Activated CD8-positive, alpha-beta memory T cell treated with anti-CD3 and anti-CD28 coated beads, Interleukin-2, amount 10 ng/mL, durations not matched to agents 7 days and 5 days (primary cell): ENCODE data around the gene TIAM1. TPM values are rescaled to one million over a fixed set of nuclear protein-coding genes. Genes with fewer than 3 reads are reported as not detected.

ENCODE experiments used
- ATAC-seq: fragments of 150-1000 bp; cut with Tn5 transposase; one replicate; pipeline ENCODE4 v1.10.0; 2021; ENCODE audit warnings: moderate library complexity
- CTCF ChIA-PET: fragments of 350-600 bp; sonication (Branson Sonifier 250); formaldehyde crosslinking; loops from one replicate; lab custom pipeline; 2021; ENCODE audit warnings: antibody characterized with exemption; lab: Charles Lee
- DNase-seq: peaks from one replicate; pipeline ENCODE4 v3.0.0-alpha.2; 2020
- H3K27ac Mint-ChIP-seq: one replicate; pipeline ENCODE4 v1.8.0; 2021; ENCODE audit warnings: mild to moderate bottlenecking, mixed read lengths
- H3K27me3 Mint-ChIP-seq: one replicate; pipeline ENCODE4 v1.8.0; 2021; ENCODE audit warnings: mixed read lengths
- H3K36me3 Mint-ChIP-seq: one replicate; pipeline ENCODE4 v1.8.0; 2021; ENCODE audit warnings: mild to moderate bottlenecking, mixed read lengths
- H3K4me1 Mint-ChIP-seq: one replicate; pipeline ENCODE4 v1.8.0; 2021; ENCODE audit warnings: mixed read lengths
- H3K4me3 Mint-ChIP-seq: one replicate; pipeline ENCODE4 v1.8.0; 2021; ENCODE audit warnings: mild to moderate bottlenecking, moderate library complexity, mixed read lengths
- H3K9me3 Mint-ChIP-seq: one replicate; pipeline ENCODE4 v1.8.0; 2022; ENCODE audit warnings: low read depth, mixed read lengths
- total RNA-seq, 2 experiments: library from RNA; stranded (reverse); gene quantifications; one replicate each; pipeline ENCODE4 v1.2.3, GENCODE V29; 2021

Gene TIAM1
- total RNA-seq, 2 experiments from 2014 or later = 18.8 to 20.5 TPM

DNA sequence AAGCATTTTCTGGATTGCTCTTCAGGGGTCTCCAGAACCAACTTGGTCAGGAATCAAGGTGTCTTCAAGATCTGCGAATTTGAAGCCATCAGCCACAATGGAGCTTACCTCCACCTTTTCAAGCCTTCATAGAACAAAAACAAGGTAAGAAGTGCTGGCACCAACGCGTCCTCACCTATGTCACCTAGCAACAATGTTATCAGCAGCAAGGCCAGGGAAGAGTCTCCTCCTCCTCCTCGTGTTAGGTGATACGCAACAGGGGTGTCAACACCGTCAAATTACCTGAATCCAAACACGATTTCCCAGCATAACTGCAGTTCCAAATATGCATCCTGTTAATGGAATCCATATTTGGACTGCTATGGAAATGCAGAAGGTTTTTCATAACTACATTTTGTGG is 4.1 kb upstream of the TIAM1 start:
- Mint-ChIP-seq H3K27me3 (peaks cover 37% of the 10 kb centered on the region), H3K27ac (no peak overlapping the region), H3K4me3 (no peak overlapping the region), H3K9me3 (peaks cover 2% of the 10 kb centered on the region), H3K4me1 (peaks cover 32% of the 10 kb centered on the region), H3K36me3 (peaks cover 18% of the 10 kb centered on the region)
- ATAC-seq (no peak), DNase-seq (no peak)
- CTCF ChIA-PET = no interaction called here

DNA sequence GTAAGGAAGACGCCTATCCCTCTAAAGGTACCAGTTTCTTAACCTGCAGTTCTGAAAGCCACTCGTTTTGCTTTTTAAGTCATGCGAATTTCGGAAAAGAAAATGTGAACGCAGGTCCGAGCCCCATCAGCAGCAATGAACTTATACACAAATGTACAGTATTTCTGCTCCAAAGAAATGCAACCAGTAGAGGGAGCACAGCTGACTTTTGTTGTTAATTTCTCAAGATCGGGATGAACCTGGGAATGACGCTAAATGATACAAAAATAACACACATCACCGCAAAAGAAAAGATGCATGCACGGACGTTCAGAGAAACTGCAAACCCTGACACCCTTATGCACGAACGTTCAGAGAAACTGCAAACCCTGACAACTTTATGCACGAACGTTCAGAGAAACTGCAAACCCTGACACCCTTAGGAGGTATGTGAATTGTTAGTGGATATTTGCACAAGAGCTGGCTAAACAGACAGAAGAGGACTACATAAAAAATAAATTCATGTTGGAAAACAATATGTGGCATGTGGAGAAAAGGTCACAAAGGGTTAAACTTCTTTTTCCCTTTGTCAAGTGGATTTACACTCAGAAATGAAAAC is 3.5 kb upstream of the TIAM1 start:
- H3K4me1 Mint-ChIP-seq = peaks cover 32% of the 10 kb centered on the region
- CTCF ChIA-PET = no interaction called here
- H3K9me3 Mint-ChIP-seq = no peaks in the 10 kb centered on the region
- H3K4me3 Mint-ChIP-seq = no peak overlapping the region
- H3K36me3 Mint-ChIP-seq = peaks cover 16% of the 10 kb centered on the region
- peaks cover 44% of the 10 kb centered on the region for H3K27me3 Mint-ChIP-seq
- ATAC-seq = no peak
- no peak overlapping the region for H3K27ac Mint-ChIP-seq
- no peak for DNase-seq

- Mint-ChIP-seq H3K9me3 (no peaks in the 10 kb centered on the region), H3K36me3 (peaks cover 12% of the 10 kb centered on the region), H3K27me3 (peaks cover 52% of the 10 kb centered on the region), H3K4me1 (peaks cover 32% of the 10 kb centered on the region), H3K4me3 (no peak overlapping the region), H3K27ac (no peak overlapping the region)
- DNase-seq (no peak), ATAC-seq (no peak)
- CTCF ChIA-PET = interaction anchor here (1.0 kb wide), 1 partner anchor 8 kb away, joined by 3 read pairs; no protein-coding TSS in a partner anchor
Observed at GRCh38 chr21:31346256-31346821, 2.3 kb upstream of the TIAM1 start.

- no peak overlapping the region for H3K4me3 Mint-ChIP-seq
- peaks cover 43% of the 10 kb centered on the region for H3K4me1 Mint-ChIP-seq
- ATAC-seq (no peak), DNase-seq (no peak)
- peaks cover 5% of the 10 kb centered on the region for H3K36me3 Mint-ChIP-seq
- CTCF ChIA-PET = interaction anchor here (1.0 kb wide), 1 partner anchor 9 kb away, joined by 3 read pairs; no protein-coding TSS in a partner anchor
- H3K9me3 Mint-ChIP-seq = no peaks in the 10 kb centered on the region
- H3K27ac Mint-ChIP-seq = no peak overlapping the region
- H3K27me3 Mint-ChIP-seq = peaks cover 64% of the 10 kb centered on the region
Observed at GRCh38 chr21:31345136-31345535, 1.1 kb upstream of the TIAM1 start.

DNA sequence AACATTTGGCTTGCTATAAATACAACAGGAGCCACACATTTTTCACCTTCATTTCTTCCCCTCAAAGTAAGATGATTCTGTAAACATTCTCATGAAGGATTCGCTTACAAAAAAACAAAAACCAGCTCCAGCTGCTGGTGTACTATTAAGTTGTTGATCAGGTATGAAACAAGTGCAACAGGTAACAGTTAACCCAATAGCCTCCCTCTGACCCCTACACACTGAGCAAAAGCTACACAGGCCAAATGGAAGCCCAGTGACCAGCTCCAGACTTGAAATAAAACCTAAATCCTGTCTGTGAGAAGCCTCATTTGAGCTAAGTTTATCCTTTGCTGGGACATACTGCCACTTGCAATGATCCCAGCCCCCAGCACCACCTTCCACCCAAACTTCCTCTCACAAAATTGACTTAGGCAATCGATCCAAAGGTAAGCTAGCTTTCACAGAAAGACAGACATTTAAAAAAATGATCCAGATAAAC is 991 bp downstream of the TIAM1 start:
- H3K4me1 Mint-ChIP-seq = peaks cover 43% of the 10 kb centered on the region
- peak overlapping the region; percentile 42 for H3K27ac Mint-ChIP-seq
- H3K4me3 Mint-ChIP-seq = peak overlapping the region; percentile 80
- CTCF ChIA-PET = interaction anchor here (0.8 to 1.6 kb wide), 9 partner anchors 9 to 104 kb away, joined by 3 to 5 read pairs (median 3); no protein-coding TSS in a partner anchor
- DNase-seq = no peak
- peaks cover 76% of the 10 kb centered on the region for H3K27me3 Mint-ChIP-seq
- peaks cover 5% of the 10 kb centered on the region for H3K36me3 Mint-ChIP-seq
- ATAC-seq = no peak
- no peaks in the 10 kb centered on the region for H3K9me3 Mint-ChIP-seq

DNA sequence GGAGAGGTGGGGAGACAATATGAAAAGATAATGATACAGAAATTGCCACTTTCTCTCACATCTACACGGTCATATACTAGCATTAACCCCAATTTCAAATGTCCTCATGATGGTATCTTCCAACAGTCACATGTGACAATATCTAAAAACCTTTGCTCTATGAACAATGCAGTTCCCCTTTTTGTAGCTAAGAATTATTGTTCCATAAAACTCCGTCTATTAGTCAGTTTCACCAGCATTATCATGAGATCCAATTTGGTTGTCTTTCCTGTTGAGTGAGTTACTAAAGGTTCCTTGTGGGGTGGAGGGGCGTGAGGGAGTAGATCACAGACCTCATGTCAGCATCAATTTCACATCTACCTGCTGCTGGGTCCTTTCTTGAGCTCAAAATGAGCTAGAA is 1.7 kb downstream of the TIAM1 start:
- CTCF ChIA-PET = interaction anchor here (1.0 to 1.6 kb wide), 5 partner anchors 9 to 70 kb away, joined by 3 to 5 read pairs (median 3); no protein-coding TSS in a partner anchor
- Mint-ChIP-seq H3K36me3 (peaks cover 7% of the 10 kb centered on the region), H3K4me3 (peak overlapping the region; percentile 80), H3K27ac (no peak overlapping the region), H3K27me3 (peaks cover 72% of the 10 kb centered on the region), H3K9me3 (no peaks in the 10 kb centered on the region), H3K4me1 (peaks cover 43% of the 10 kb centered on the region)
- DNase-seq (no peak), ATAC-seq (no peak)

GRCh38 chr21:31340942-31341487 is 3.0 kb downstream of the TIAM1 start:
- CTCF ChIA-PET = interaction anchor here (1.0 kb wide), 1 partner anchor 8 kb away, joined by 3 read pairs; no protein-coding TSS in a partner anchor
- Mint-ChIP-seq H3K27me3 (peaks cover 60% of the 10 kb centered on the region), H3K27ac (no peak overlapping the region), H3K9me3 (no peaks in the 10 kb centered on the region), H3K4me1 (peaks cover 47% of the 10 kb centered on the region), H3K4me3 (no peak overlapping the region), H3K36me3 (peaks cover 11% of the 10 kb centered on the region)
- DNase-seq (no peak), ATAC-seq (no peak)

GRCh38 chr21:31340514-31340913 is 3.5 kb downstream of the TIAM1 start:
- H3K27me3 Mint-ChIP-seq = peaks cover 59% of the 10 kb centered on the region
- H3K9me3 Mint-ChIP-seq = no peaks in the 10 kb centered on the region
- CTCF ChIA-PET = interaction anchor here (1.0 kb wide), 1 partner anchor 8 kb away, joined by 3 read pairs; no protein-coding TSS in a partner anchor
- H3K4me3 Mint-ChIP-seq = no peak overlapping the region
- peaks cover 11% of the 10 kb centered on the region for H3K36me3 Mint-ChIP-seq
- H3K27ac Mint-ChIP-seq = no peak overlapping the region
- ATAC-seq = no peak
- peaks cover 51% of the 10 kb centered on the region for H3K4me1 Mint-ChIP-seq
- no peak for DNase-seq

DNA sequence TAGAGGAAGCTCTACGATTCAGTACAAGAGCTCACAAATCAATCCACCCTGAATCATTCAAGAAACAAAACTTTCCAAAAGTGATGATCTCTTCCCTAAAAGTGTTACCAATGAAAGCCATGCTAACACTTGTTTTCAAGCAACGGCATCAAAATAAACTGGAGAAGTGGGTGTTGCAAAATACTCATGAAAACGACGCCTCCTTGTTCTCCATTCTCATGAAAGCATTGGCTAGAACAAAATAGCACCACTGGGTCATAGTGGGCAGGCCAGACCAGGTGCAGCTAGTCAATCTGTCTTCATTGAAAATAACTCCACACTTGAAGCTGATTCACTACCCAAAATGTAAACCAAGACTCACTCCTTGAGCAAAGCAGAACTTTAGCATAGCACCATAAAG is 4.3 kb downstream of the TIAM1 start:
- Mint-ChIP-seq H3K4me1 (peaks cover 50% of the 10 kb centered on the region), H3K27me3 (peaks cover 54% of the 10 kb centered on the region), H3K9me3 (no peaks in the 10 kb centered on the region), H3K36me3 (peaks cover 12% of the 10 kb centered on the region), H3K4me3 (no peak overlapping the region), H3K27ac (no peak overlapping the region)
- DNase-seq (no peak), ATAC-seq (no peak)
- CTCF ChIA-PET = no interaction called here

DNA sequence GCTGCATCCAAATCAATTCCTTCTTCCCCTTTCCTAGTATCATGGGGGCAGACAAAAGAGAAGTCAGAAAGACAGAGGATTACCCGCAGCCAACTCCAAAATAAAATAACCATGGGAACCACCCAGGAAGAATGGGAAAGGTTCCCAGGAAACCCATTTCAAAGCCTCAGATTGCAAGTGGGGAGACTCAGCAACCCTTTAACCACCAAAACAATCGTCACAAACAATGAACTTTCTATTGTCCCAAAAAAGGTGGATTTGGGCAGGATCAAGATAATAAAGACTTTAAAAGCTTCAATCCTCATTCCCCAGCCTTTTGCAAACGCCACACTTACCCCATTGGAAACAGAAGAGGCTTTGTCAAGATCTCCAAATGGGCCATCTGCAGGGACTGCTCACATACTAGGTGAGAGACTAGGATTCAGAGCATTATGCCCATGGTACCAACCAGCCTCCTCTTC is 5.1 kb downstream of the TIAM1 start:
- Mint-ChIP-seq H3K27me3 (peaks cover 47% of the 10 kb centered on the region), H3K36me3 (peaks cover 12% of the 10 kb centered on the region), H3K27ac (no peak overlapping the region), H3K4me3 (no peak overlapping the region), H3K4me1 (peaks cover 44% of the 10 kb centered on the region), H3K9me3 (no peaks in the 10 kb centered on the region)
- no peak for ATAC-seq
- no peak for DNase-seq
- CTCF ChIA-PET = no interaction called here

- peaks cover 38% of the 10 kb centered on the region for H3K4me1 Mint-ChIP-seq
- H3K36me3 Mint-ChIP-seq = peaks cover 11% of the 10 kb centered on the region
- H3K9me3 Mint-ChIP-seq = no peaks in the 10 kb centered on the region
- DNase-seq = no peak
- CTCF ChIA-PET = no interaction called here
- H3K27ac Mint-ChIP-seq = no peak overlapping the region
- no peak for ATAC-seq
- H3K27me3 Mint-ChIP-seq = peaks cover 40% of the 10 kb centered on the region
- no peak overlapping the region for H3K4me3 Mint-ChIP-seq
Observed at GRCh38 chr21:31337996-31338907, 5.8 kb downstream of the TIAM1 start.

DNA sequence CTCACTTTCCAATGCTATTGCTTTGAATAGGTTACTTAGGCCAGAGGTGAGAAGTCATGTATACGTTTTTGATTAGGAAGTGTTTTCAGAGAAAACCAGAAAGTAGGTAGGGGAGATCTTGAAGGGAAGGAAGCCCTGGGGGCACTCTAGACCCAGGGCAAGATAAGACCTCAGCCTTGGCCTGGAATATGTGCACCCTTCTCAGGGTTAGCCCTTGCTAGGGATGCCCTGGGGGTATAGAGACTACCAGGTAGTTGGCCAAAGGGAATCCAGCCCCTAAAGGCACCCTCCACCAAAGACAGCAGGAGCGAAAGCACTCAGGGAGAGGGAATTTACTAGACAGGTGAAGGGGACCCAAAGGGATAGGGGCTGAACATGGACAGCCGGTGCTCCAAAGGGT is 7.0 kb downstream of the TIAM1 start:
- H3K4me1 Mint-ChIP-seq = peaks cover 34% of the 10 kb centered on the region
- no peaks in the 10 kb centered on the region for H3K9me3 Mint-ChIP-seq
- peaks cover 11% of the 10 kb centered on the region for H3K36me3 Mint-ChIP-seq
- H3K27me3 Mint-ChIP-seq = peaks cover 34% of the 10 kb centered on the region
- DNase-seq (no peak), ATAC-seq (no peak)
- H3K27ac Mint-ChIP-seq = no peak overlapping the region
- CTCF ChIA-PET = no interaction called here
- no peak overlapping the region for H3K4me3 Mint-ChIP-seq

GRCh38 chr21:31336739-31337040 is 7.4 kb downstream of the TIAM1 start:
- CTCF ChIA-PET = no interaction called here
- H3K36me3 Mint-ChIP-seq = peaks cover 11% of the 10 kb centered on the region
- H3K4me1 Mint-ChIP-seq = peaks cover 34% of the 10 kb centered on the region
- ATAC-seq (no peak), DNase-seq (no peak)
- H3K4me3 Mint-ChIP-seq = no peak overlapping the region
- peaks cover 33% of the 10 kb centered on the region for H3K27me3 Mint-ChIP-seq
- no peaks in the 10 kb centered on the region for H3K9me3 Mint-ChIP-seq
- H3K27ac Mint-ChIP-seq = no peak overlapping the region
